GM19035 (cell line): ENCODE results near the gene MED27.

ENCODE experiments used
- ATAC-seq: cut with Tn5 transposase; IDR thresholded peaks from one replicate; pipeline ENCODE4 v1.9.1; 2021; ENCODE audit not compliant: unreplicated experiment

The MED27 gene

DNA sequence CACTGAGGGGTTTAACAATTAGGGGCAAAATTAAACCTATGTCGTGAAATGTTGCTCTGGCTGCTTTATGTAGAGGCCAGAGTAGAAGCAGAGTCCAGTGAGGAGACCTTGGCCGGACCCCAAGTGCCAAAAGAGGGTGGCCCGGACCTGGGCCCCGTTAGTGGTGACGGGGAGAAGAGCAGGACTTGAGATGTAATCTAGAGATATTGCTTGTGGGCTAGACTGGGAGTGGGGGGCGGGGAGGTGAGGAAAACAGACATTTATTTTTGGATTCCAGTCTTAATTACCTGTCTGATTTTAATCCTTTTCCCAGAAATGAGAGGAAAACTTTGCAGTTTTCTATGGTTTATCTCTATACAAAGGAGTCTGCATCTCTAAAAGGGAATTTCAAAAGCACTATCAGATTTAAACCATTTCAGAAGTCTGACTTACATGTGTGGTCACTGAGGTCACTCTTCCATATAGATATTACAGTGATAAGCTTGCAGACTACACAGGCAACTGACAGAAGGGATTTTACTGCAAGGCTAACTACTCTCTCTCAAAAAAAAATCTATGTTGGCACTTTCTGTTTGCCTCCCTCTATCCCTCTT lies 108.1 kb downstream of the MED27 start:
- ATAC-seq, result no peak

DNA sequence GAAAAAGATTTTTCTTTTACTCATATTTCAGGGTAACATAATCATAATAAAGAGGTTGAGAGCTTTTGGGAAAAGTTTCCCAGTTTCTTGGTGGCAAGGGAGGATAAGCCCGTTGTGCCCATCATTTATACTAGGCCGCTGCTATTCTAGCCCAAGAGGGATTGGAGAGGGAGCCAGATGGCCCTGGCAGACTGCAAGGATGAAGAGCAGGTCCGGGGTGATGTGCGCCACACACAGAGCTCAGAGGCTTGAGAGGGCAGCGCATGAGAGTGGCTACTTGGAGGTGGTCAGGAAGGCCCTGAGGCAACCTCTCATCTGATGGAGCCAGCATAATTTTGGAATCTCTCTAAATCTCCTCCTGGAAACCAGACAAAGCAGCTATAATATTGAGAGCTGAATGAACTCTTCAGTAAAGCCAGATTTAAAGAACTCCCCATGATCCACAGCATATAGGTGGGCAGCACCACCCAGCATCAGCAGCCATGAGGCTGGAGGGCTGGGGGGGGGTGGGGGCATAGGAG lies 110.1 kb downstream of the MED27 start:
- no peak for ATAC-seq

GRCh38 chr9:131968632-131969031 lies 111.0 kb downstream of the MED27 start:
- no peak for ATAC-seq

GRCh38 chr9:131965841-131966240 lies 113.8 kb downstream of the MED27 start:
- no peak for ATAC-seq

- no peak for ATAC-seq
Measured at GRCh38 chr9:131965103-131965502, 114.6 kb downstream of the MED27 start.

- no peak for ATAC-seq
Measured at GRCh38 chr9:131963072-131964030, 116.3 kb downstream of the MED27 start.

GRCh38 chr9:131961496-131961880 lies 118.2 kb downstream of the MED27 start:
- no peak for ATAC-seq

DNA sequence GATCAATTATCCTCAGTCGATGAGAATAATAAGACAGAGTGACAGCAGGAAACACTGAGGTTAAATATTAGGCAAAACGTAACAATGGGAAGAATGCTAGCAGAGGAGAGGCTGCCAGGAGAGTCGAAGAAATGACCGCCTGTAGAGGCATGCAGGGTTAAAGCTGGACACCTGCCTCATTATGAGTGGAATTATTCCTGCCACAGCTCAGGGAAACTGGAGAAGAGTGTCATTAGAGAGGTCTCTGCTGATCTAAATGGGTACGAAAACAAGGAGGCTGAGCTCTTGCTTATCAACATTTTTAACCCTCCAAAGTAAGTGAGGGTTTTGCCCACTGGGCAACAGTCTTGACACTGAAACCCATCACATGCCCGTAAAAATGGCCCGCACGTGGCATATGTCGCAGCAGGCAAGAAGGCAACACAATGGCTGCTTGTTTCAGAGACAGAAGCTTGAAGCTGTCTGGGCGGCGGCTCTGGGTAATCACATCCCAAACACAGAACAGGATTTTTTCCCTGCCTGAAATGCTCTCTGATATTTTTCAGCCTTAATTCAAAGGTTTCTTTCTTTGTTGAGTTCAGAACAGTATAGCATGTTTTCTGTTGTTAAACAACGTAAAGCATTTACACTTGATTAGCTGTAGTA lies 118.7 kb downstream of the MED27 start:
- no peak for ATAC-seq

DNA sequence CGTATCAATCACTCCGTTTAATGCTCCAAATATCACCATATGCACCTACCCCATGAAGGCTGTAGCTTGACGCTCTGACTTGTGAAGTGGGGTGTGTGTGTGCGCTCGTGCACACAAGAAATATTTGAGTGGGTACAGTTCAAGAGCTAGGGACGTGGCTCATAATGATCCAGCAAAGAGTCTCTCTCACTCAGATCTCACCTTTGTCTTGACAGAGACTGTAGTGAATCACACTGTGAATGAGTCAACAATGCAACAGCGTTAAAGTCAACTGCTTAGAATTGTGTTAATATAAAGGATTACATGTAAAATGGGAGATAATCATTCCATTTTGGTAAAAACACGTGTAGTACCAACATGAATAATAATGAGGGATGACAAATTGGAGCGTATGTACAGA lies 119.4 kb downstream of the MED27 start:
- no peak for ATAC-seq

- no peak for ATAC-seq
Measured at GRCh38 chr9:131959887-131960286, 119.8 kb downstream of the MED27 start.

- no peak for ATAC-seq
Measured at GRCh38 chr9:131959056-131959455, 120.6 kb downstream of the MED27 start.

DNA sequence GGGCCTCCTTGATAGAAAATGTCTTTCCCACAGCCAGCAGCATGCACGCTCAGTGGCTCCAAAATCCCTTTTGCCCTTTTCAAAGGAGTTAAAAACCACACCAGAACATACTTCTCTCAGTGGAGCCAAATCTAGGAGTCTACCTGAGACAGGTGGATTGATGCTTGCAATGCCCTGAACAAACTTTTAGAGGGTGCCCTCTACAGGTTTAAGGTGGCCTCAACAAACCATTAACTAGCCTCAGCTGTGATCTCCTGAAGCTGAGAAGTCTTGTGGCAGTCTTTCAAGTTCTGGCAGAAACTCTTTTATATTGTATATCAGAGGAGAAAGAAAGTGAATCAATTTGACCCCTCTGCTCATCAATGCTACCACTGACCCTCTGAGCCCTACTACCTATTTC lies 125.4 kb downstream of the MED27 start:
- ATAC-seq, result no peak

DNA sequence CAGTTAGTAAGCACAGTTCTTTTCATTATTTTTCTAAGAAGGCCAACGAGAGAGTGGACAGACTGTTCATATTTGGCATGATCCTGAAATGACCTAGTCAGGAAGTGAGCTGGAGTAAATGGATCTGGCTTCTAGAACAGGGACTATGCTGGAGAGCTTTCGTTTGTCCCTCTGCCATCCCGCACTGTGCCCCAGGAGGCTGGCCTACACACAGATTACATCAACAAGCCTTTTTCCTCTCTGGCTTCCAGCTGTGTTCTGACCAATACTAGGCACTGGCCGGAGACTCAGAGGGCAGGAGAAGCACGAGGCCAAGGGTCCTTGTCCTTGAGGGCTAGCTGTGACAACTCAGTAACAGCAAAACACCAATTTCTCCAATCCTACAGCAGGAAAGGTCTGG lies 127.8 kb downstream of the MED27 start:
- ATAC-seq, result no peak

GRCh38 chr9:131951155-131951554 lies 128.5 kb downstream of the MED27 start:
- no peak for ATAC-seq

DNA sequence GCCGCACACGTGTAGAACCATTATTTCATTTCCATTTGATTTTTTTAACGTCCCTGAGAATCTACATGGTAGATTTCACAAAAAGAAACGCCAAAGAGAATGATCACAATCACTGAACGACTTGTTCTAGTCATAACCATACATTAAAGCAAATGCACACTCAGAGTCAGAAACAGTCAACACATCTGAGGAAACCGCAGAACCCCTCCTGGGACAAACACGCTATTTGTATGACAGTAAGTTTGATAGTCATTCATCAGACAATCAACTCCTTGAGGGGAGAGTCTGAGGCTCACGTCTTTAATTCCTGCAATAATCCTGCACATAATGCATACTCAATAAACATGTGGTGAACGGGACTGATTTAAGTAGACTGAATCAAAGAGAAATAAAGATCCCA lies 129.2 kb downstream of the MED27 start:
- ATAC-seq, result no peak

DNA sequence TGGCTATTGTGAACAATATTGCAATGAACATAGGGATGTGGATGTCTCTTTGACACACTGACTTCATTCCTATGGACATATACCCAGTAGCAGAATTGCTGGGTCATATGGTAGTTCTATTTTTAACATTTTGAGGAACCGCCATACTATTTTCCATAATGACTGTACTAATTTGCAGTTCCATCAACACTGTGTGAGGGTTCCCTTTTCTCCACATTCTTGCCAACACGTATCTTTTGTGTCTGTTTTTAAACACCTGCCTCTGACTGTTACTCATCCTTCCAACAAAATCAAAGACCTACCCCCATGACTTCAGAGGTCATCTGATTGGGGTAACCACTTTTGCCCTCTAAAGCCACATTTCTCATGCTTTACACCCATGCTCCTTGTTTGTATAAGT lies 133.5 kb downstream of the MED27 start:
- ATAC-seq, result no peak

DNA sequence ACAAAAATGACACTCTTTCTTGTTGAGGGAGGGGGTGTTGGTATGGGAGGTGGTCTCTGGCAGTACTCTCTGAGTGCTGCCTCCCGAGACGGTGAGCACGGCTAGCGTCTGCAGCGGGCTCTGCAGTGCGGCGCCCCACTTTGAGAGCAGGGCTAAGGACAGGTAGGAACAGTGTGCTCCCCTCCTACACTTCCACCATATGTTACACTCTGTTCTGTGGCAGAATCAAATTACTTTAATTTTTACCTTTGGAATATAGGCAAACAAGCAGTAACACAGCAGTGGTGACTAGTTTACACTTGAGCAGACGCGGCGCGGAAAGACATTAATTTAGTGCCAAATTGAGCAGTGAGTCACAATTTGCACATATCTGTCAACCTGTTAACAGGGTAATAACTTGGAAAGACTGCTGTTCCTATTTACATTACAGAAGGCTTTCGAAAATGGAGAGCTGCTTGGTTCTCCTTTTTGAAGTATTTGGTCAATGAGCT lies 136.3 kb downstream of the MED27 start:
- no peak for ATAC-seq

GRCh38 chr9:131942146-131942720 lies 137.4 kb downstream of the MED27 start:
- no peak for ATAC-seq

- ATAC-seq, result no peak
Measured at GRCh38 chr9:131937451-131937850, 142.2 kb downstream of the MED27 start.

DNA sequence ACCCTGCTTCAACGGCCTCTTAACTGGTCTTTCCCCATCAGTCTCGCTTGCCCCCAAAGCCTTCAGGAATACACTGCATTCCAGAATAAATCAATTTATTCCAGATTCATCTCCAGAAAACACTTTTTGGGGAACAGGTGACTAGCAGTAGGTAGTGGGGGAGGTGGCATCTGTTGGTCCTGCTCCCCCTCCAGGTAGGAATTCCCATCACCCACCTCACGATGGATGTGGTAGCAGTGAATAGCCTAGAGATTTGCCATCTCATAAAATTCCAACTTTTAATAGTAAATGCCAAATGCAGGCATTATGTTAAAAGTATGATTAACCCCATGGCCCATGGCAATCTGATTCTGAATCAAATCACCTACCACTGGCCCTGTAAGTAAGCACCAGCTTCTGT lies 142.7 kb downstream of the MED27 start:
- ATAC-seq, result no peak

GRCh38 chr9:131934673-131935072 lies 145.0 kb downstream of the MED27 start:
- no peak for ATAC-seq
